GM18505 (cell line): ENCODE data around the gene RBM8A.
"Not testable (repeated sequence)": the region's sequence is repeated elsewhere in the genome, so short reads cannot be mapped to it uniquely, and the experiment has no call there.

Experiments used
- ATAC-seq: cut with Tn5 transposase; IDR thresholded peaks from one replicate; pipeline ENCODE4 v1.9.1; 2021; ENCODE audit not compliant: unreplicated experiment
- POLR2A ChIP-seq: IDR thresholded peaks from 4 replicates; pipeline ENCODE4 v1.6.1; 2011; ENCODE audit warnings: borderline replicate concordance; ENCODE audit not compliant: insufficient read depth, insufficient read length; ENCODE audit errors: extremely low read depth

The RBM8A gene

DNA sequence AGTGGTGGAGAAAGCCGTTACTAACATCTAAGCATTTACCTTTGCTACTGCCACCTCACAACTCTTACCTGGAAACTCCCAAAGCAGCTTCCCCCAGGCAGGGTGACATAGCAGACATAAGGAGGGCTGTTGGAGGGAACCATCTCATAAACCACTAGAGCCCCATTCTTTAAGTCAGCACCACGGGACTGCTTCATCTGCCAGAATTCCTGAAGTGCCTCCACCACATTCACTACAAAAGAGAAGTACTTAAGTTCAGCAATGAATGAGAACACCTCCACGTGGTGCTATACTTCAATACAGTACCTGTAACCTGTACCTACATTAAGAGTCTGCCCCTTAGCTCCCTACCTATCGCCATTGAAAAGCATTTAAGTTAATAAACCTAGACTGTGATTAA lies 20.3 kb upstream of the RBM8A start:
- no peak for TF ChIP-seq POLR2A
- ATAC-seq, result no peak

DNA sequence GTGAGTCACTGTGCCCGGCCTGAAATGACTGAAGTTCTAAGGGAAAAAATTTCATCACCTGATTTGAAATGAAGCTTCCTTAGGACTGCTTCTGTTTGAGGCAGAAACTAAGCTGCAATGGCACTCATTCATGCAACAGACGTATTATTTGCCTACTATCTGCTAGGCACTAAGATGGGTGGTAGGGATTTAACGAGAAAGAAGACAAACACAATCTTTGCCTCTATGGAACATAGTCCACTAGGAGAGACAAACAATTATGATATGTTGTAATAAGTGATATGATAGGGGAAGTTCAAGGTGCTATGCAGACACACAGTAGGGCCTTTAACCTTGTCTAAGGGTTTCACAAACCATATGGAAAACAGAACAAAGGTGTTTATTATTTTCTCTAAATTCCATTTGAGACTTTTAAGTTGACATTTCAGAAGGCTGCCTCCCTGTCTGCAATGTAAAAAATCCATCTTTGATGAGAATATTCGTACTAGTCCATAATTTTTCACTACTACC lies 19.2 kb upstream of the RBM8A start:
- no peak for ATAC-seq
- TF ChIP-seq POLR2A, result no peak

DNA sequence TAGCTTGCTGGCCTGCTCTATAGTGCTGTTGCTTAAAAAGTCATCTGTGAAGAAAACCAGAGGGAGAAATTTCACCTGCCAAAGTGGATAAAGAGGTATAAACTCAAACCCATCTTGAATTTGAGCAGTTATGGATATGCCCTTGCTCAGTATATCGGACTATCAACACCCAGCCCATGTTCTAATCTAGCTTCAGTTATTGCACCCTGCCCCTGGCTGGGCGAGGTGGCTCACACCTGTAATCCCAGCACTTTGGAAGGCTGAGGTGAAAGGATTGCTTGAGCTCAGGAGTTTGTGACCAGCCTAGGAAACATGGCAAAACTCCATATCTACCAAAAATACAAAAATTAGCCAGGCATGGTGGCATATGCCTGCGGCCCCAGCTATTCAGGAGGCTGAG lies 17.2 kb upstream of the RBM8A start:
- no peak for TF ChIP-seq POLR2A
- no peak for ATAC-seq

DNA sequence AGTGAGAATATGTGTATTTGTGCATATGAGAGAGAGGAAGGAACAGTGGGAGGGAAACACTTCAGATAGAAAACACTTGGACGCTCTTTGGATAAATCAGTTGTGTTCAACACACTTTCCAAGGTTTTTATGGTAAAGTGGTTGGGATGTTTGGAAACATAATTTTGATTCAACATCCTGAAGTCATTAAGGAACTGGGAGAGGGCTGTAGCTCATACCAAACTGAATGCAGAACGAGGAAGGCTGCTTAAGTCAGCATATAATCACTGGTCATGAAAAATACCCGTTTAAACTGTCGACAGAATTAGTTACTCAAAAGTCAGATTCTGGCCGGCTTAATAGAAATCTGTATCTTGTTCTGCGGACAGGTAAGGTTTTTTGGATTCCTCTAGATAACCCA lies 15.6 kb upstream of the RBM8A start:
- no peak for TF ChIP-seq POLR2A
- ATAC-seq, result no peak

DNA sequence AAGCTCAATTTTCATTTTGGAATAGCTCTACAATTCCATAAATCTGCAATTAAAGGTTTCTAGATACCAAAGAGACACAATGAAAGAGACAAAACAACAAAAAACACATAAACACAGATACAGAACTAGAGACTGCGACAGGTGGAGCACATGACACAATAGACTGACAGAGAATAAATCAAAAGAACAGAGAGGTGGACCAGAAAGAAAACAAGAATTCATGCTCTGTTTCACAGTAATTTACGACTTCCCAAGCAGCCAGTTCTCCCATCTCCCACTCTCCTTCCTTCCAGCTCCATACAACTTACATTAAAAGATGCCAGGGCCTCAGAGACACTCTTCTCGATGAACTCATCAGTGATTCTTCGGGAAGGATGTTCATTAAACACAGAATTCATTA lies 15.1 kb upstream of the RBM8A start:
- ATAC-seq, result no peak
- no peak for TF ChIP-seq POLR2A

DNA sequence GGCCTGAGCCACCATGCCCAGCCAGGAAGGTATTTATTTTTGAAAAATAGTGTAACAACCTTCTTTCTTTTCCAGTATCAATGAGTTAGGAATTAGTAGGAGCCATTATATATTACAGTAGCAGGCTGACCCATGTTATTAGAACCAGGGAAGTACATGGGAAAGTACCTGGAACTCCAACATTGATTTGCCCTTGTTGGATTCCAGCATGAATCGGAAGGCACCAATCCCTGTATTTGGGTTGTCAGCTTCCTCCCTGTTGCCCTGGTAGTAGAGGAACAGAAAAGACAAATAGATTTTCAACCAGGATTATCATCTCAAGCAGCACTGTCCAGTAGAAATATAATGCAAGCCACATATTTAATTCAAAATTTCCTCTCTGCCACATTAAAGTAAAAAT lies 10.2 kb upstream of the RBM8A start:
- no peak for TF ChIP-seq POLR2A
- no peak for ATAC-seq

DNA sequence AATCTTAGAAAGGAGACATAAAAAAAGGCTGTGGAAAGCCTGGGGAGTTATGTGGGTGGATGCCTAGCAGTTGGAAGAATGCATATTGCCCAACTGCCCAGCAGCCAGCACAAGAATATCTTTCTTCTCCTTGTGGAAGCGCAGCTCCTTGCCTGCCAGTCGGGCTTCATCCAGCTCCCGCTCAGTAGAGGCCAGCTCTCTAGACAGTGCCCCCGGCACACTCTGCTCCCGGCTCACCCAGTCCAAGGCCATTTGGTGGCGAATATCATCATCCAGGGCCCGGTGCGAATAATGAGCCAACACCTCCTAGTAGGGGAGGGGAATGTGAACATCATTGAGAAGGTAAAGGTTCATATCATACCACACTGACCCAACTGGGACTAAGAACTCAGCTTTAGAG lies 9.0 kb upstream of the RBM8A start:
- ATAC-seq, result no peak
- no peak for TF ChIP-seq POLR2A

DNA sequence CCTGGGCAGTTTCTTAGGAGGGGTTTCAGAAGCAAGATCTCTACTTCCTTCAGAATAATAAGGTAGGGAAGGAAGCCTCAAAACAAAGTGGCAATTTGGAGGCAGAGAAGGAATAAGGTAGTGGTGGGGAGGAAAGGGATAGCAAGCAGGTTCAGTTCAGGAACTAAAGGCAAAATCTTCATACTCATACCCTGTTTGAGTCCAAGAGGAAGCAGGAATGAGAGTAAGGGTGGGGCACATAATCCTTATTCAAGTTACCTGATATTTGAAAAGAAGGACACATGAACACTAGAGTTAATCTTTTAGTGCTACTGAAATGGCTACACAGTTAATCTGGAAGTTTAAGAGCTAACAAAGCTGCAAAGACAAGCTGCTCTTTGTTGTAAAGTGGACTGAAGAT lies 8.4 kb upstream of the RBM8A start:
- no peak for TF ChIP-seq POLR2A
- no peak for ATAC-seq

DNA sequence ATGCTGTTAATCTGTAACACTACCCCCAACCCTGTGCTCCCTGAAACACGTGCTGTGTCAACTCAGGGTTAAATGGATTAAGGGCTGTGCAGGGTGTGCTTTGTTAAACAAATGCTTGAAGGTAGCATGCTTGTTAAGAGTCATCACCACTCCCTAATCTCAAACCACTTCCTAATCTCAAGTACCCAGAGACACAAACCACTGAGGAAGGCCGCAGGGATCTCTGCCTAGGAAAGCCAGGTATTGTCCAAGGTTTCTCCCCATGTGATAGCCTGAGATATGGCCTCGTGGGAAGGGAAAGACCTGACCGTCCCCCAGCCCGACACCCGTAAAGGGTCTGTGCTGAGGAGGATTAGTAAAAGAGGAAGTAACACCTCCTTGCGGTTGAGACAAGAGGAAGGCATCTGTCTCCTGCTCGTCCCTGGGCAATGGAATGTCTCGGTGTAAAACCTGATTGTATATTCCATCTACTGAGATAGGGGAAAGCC lies 5.3 kb upstream of the RBM8A start:
- not testable (repeated sequence) for ATAC-seq

DNA sequence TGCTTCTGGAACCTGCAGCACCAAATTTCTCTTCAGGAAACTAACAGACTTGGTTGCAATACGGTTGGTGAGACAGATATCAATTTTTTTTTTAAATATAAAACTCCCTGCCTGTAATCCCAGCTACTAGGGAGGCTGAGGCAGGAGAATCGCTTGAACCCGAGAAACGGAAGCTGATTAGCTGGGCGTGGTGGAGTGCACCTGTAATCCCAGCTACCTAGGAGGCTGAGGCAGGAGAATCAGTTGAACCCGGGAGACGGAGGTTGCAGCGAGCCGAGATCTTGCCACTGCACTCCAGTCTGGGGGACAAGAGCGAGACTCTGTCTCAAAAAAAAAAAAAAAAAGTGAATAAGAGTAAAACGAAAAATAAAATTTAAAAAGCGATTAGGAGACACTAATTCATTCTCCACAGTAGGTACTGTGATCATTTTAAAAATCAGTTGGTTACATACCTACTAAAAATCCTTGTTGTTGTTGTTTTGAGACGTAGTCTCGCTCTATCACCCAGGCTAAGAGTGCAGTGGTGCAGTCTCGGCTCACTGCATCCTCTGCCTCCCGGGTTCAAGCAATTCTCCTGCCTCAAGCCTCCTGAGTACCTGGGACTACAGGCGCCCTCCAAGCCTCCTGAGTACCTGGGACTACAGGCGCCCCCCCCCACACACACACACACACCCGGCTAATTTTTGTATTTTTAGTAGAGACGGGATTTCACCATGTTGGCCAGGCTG lies 796 bp upstream of the RBM8A start:
- peak; percentile 41 for TF ChIP-seq POLR2A

DNA sequence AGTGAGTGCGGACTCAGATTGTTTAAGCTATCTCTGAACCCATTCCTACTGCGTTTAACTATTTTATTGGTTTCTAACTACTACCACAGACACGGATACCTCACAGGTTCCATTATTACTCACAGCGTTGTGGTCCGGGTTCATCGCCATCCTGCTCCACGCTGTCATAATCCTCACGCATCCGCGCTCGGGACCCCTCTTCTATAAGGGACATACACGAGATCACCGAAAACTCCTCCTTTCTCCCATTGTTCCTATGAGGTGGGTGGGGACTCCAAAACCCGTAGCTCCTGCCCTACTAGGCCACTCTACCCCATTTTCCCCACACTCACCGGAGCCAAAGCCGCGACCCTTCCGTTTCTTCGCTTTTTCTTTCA lies 610 bp downstream of the RBM8A start:
- no peak for TF ChIP-seq POLR2A
- ATAC-seq, result no peak

More for the DNA sequence above, 796 bp upstream of the RBM8A start:
- ATAC-seq, result no peak

DNA sequence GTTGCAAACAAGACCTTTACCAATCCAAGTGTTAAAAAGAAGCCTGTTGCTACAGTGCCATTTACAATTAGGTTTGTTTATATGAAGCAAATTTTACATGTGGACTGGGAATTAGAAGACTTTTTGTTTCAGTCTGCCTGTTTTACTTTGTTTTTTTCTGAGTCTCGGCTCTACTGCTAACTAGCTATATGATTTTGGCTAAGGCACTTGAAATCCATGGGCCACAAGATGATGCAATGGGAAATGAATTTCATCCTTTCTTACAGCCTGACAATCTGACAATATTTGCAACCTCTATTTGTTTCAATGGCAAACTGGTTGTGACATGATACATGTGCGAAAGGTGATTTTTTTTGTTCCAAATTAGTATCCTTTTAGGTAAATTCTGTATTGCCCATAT lies 5.0 kb downstream of the RBM8A start:
- TF ChIP-seq POLR2A, result no peak
- no peak for ATAC-seq

DNA sequence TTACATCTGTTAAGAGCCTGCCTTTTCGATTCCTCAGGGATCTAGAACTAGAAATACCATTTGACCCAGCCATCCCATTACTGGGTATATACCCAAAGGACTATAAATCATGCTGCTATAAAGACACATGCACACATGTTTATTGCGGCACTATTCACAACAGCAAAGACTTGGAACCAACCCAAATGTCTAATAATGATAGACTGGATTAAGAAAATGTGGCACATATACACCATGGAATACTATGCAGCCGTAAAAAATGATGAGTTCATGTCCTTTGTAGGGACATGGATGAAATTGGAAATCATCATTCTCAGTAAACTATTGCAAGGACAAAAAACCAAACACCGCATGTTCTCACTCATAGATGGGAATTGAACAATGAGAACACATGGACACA lies 7.0 kb downstream of the RBM8A start:
- ATAC-seq, result not testable (repeated sequence)

DNA sequence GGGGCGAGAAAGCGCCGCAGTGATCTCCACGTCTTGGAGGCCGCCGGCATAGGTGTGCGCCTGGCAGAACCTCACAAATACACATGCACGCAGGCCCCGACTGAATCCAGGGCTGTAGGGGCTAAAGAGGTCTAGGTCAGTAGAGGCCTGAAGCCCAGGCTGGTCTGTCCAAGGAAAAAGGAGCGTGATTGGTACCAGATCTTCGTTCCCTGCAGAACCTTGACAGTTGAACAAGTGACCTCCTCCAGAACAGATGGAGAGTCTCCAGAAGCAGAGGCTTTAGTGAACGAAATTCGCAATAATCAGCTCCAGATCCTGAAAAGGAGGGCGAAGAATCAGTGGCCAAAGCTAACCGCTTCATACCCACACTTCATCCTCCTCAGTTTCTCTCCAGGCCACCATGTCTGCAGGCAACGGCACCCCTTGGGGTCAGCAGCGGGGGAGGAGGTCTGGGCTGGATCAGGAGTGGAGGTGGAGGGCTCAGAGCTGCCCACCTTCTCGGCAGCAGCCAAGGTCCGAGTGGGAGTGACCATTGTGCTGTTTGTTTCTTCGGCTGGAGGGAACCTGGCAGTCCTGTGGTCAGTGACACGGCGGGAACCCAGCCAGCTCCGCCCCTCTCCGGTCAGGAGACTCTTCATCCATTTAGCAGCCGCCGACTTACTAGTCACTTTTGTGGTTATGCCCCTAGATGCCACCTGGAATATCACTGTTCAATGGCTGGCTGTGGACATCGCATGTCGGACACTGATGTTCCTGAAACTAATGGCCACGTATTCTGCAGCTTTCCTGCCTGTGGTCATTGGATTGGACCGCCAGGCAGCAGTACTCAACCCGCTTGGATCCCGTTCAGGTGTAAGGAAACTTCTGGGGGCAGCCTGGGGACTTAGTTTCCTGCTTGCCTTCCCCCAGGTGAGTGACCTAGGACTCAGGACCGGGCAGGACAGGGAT lies 8.0 kb downstream of the RBM8A start:
- ATAC-seq, result no peak
- TF ChIP-seq POLR2A, result no peak
